Measurements from ENCODE around the gene HSPD1. TPM values are rescaled to one million over a fixed set of nuclear protein-coding genes. Genes with fewer than 3 reads are reported as not detected.

Gene HSPD1
- total RNA-seq = 100 to 1,000 TPM; 635 to 720 TPM

GRCh38 chr2:197499594-197500502 is at the start of gene HSPD1, which contains the start of gene HSPE1:
Gene HSPD1 (minus strand): TSS chr2:197499840. CDS start chr2:197498848, 992 bp downstream.
Gene HSPE1 (plus strand): TSS chr2:197500379. CDS start chr2:197500437, 58 bp downstream.
- H3K27ac Mint-ChIP-seq = peak within 1 kb of the TSS; percentile 99
- peaks cover 70% of the 10 kb centered on the region for H3K4me1 Mint-ChIP-seq (ENCODE audit: low read depth)
- peak; percentile 85 to 87 for ATAC-seq (replicated peaks in 1 of 2)
- DNase-seq = peak; percentile 98
- H3K27me3 Mint-ChIP-seq (ENCODE audit: low read depth) = no peaks in the 10 kb centered on the region
- no peaks in the 10 kb centered on the region for H3K9me3 Mint-ChIP-seq
- H3K36me3 Mint-ChIP-seq (ENCODE audit: insufficient read depth in 2 of 2) = peaks cover 18 to 55% of the 10 kb centered on the region in 2 donors
- peak within 1 kb of the TSS; percentile 96 to 100 for H3K4me3 Mint-ChIP-seq

GRCh38 chr2:197548582-197548981 is 48.9 kb upstream of the HSPD1 start:
- Mint-ChIP-seq H3K27ac (peak overlapping the region; percentile 68), H3K27me3 (ENCODE audit: low read depth) (no peaks in the 10 kb centered on the region), H3K9me3 (no peaks in the 10 kb centered on the region), H3K4me3 (no peak overlapping the region), H3K36me3 (ENCODE audit: insufficient read depth in 2 of 2) (peaks cover 0 to 10% of the 10 kb centered on the region in 2 donors), H3K4me1 (ENCODE audit: low read depth) (no peaks in the 10 kb centered on the region)
- ATAC-seq (replicated peaks in 1 of 2) = no peak
- DNase-seq = no peak

- peak overlapping the region; percentile 63 for H3K27ac Mint-ChIP-seq
Observed at GRCh38 chr2:197547163-197547900, 47.7 kb upstream of the HSPD1 start.

GRCh38 chr2:197543206-197543605 is 43.6 kb upstream of the HSPD1 start:
- ATAC-seq (replicated peaks in 1 of 2) = no peak
- Mint-ChIP-seq H3K4me3 (no peak overlapping the region), H3K4me1 (ENCODE audit: low read depth) (peaks cover 11% of the 10 kb centered on the region), H3K9me3 (no peaks in the 10 kb centered on the region), H3K27me3 (ENCODE audit: low read depth) (no peaks in the 10 kb centered on the region), H3K36me3 (ENCODE audit: insufficient read depth in 2 of 2) (peaks cover 3 to 26% of the 10 kb centered on the region in 2 donors), H3K27ac (no peak overlapping the region)
- no peak for DNase-seq

More at GRCh38 chr2:197547163-197547900, 47.7 kb upstream of the HSPD1 start:
- no peaks in the 10 kb centered on the region for H3K27me3 Mint-ChIP-seq (ENCODE audit: low read depth)
- no peak overlapping the region for H3K4me3 Mint-ChIP-seq
- H3K36me3 Mint-ChIP-seq (ENCODE audit: insufficient read depth in 2 of 2) = peaks cover 0 to 15% of the 10 kb centered on the region in 2 donors
- H3K4me1 Mint-ChIP-seq (ENCODE audit: low read depth) = no peaks in the 10 kb centered on the region
- ATAC-seq (replicated peaks in 1 of 2) (no peak), DNase-seq (no peak)
- H3K9me3 Mint-ChIP-seq = no peaks in the 10 kb centered on the region

- peaks cover 21% of the 10 kb centered on the region for H3K4me1 Mint-ChIP-seq (ENCODE audit: low read depth)
- H3K27ac Mint-ChIP-seq = peak overlapping the region; percentile 76
- no peak for DNase-seq
- H3K9me3 Mint-ChIP-seq = no peaks in the 10 kb centered on the region
- peaks cover 7 to 44% of the 10 kb centered on the region in 2 donors for H3K36me3 Mint-ChIP-seq (ENCODE audit: insufficient read depth in 2 of 2)
- H3K27me3 Mint-ChIP-seq (ENCODE audit: low read depth) = no peaks in the 10 kb centered on the region
- no peak for ATAC-seq (replicated peaks in 1 of 2)
- no peak overlapping the region for H3K4me3 Mint-ChIP-seq
Observed at GRCh38 chr2:197539734-197540133, 40.1 kb upstream of the HSPD1 start.

- H3K4me3 Mint-ChIP-seq = no peak overlapping the region
- no peak for DNase-seq
- H3K9me3 Mint-ChIP-seq = no peaks in the 10 kb centered on the region
- H3K27ac Mint-ChIP-seq = peak overlapping the region; percentile 24
- peaks cover 34% of the 10 kb centered on the region for H3K4me1 Mint-ChIP-seq (ENCODE audit: low read depth)
- H3K27me3 Mint-ChIP-seq (ENCODE audit: low read depth) = no peaks in the 10 kb centered on the region
- ATAC-seq (replicated peaks in 1 of 2) = no peak
- peaks cover 7 to 48% of the 10 kb centered on the region in 2 donors for H3K36me3 Mint-ChIP-seq (ENCODE audit: insufficient read depth in 2 of 2)
Observed at GRCh38 chr2:197538412-197538811, 38.8 kb upstream of the HSPD1 start.

GRCh38 chr2:197517150-197517549 is 17.5 kb upstream of the HSPD1 start:
- DNase-seq (no peak), ATAC-seq (replicated peaks in 1 of 2) (no peak)
- Mint-ChIP-seq H3K4me1 (ENCODE audit: low read depth) (peaks cover 40% of the 10 kb centered on the region), H3K4me3 (peak overlapping the region; percentile 94 to 95), H3K36me3 (ENCODE audit: insufficient read depth in 2 of 2) (peaks cover 6 to 27% of the 10 kb centered on the region in 2 donors), H3K9me3 (peaks cover 0 to 2% of the 10 kb centered on the region in 2 donors), H3K27me3 (ENCODE audit: low read depth) (no peaks in the 10 kb centered on the region), H3K27ac (peak overlapping the region; percentile 97)

- ATAC-seq (replicated peaks in 1 of 2) (no peak), DNase-seq (peak; percentile 34 to 35)
- Mint-ChIP-seq H3K4me1 (ENCODE audit: low read depth) (peaks cover 40% of the 10 kb centered on the region), H3K4me3 (peak overlapping the region; percentile 94 to 95), H3K27ac (peak overlapping the region; percentile 97), H3K27me3 (ENCODE audit: low read depth) (no peaks in the 10 kb centered on the region), H3K9me3 (peaks cover 0 to 2% of the 10 kb centered on the region in 2 donors), H3K36me3 (ENCODE audit: insufficient read depth in 2 of 2) (peaks cover 6 to 24% of the 10 kb centered on the region in 2 donors)
Observed at GRCh38 chr2:197516393-197516761, 16.7 kb upstream of the HSPD1 start.

- H3K27me3 Mint-ChIP-seq (ENCODE audit: low read depth) = no peaks in the 10 kb centered on the region
- peak within 1 kb of the TSS; percentile 98 for H3K27ac Mint-ChIP-seq
- ATAC-seq (replicated peaks in 1 of 2) = peak; percentile 93 to 97
- peaks cover 36% of the 10 kb centered on the region for H3K4me1 Mint-ChIP-seq (ENCODE audit: low read depth)
- peaks cover 4 to 20% of the 10 kb centered on the region in 2 donors for H3K36me3 Mint-ChIP-seq (ENCODE audit: insufficient read depth in 2 of 2)
- H3K4me3 Mint-ChIP-seq = peak within 1 kb of the TSS; percentile 94 to 95
- DNase-seq = peak; percentile 96 to 97
- H3K9me3 Mint-ChIP-seq = peaks cover 0 to under 1% of the 10 kb centered on the region in 2 donors
Observed at GRCh38 chr2:197515739-197516392, 16.2 kb upstream of the HSPD1 start, which contains the start of gene MOB4. Gene MOB4 (plus strand): TSS chr2:197516066. CDS start chr2:197516087, 21 bp downstream.

- H3K4me1 Mint-ChIP-seq (ENCODE audit: low read depth) = peaks cover 32% of the 10 kb centered on the region
- H3K4me3 Mint-ChIP-seq = peak overlapping the region; percentile 94 to 95
- no peaks in the 10 kb centered on the region for H3K9me3 Mint-ChIP-seq
- H3K27ac Mint-ChIP-seq = peak overlapping the region; percentile 98
- H3K36me3 Mint-ChIP-seq (ENCODE audit: insufficient read depth in 2 of 2) = peaks cover 3 to 15% of the 10 kb centered on the region in 2 donors
- H3K27me3 Mint-ChIP-seq (ENCODE audit: low read depth) = no peaks in the 10 kb centered on the region
- no peak for DNase-seq
- peak in 1 of 2 donors; percentile 1 for ATAC-seq (replicated peaks in 1 of 2)
Observed at GRCh38 chr2:197515315-197515738, 15.7 kb upstream of the HSPD1 start.

GRCh38 chr2:197514754-197515153 is 15.1 kb upstream of the HSPD1 start:
- Mint-ChIP-seq H3K36me3 (ENCODE audit: insufficient read depth in 2 of 2) (peaks cover 3 to 11% of the 10 kb centered on the region in 2 donors), H3K4me3 (peak overlapping the region; percentile 94 to 95), H3K27me3 (ENCODE audit: low read depth) (no peaks in the 10 kb centered on the region), H3K9me3 (no peaks in the 10 kb centered on the region), H3K4me1 (ENCODE audit: low read depth) (peaks cover 28% of the 10 kb centered on the region), H3K27ac (peak overlapping the region; percentile 98)
- ATAC-seq (replicated peaks in 1 of 2) (no peak), DNase-seq (no peak)

GRCh38 chr2:197513915-197514314 is 14.3 kb upstream of the HSPD1 start:
- ATAC-seq (replicated peaks in 1 of 2) = no peak
- Mint-ChIP-seq H3K9me3 (no peaks in the 10 kb centered on the region), H3K4me3 (no peak overlapping the region), H3K4me1 (ENCODE audit: low read depth) (peaks cover 19% of the 10 kb centered on the region), H3K36me3 (ENCODE audit: insufficient read depth in 2 of 2) (peaks cover 3 to 4% of the 10 kb centered on the region in 2 donors), H3K27me3 (ENCODE audit: low read depth) (no peaks in the 10 kb centered on the region), H3K27ac (no peak overlapping the region)
- no peak for DNase-seq
